GM18526 (cell line): Measurements from ENCODE around the gene KCNQ1.

Source experiments
- POLR2A ChIP-seq: IDR thresholded peaks from 3 replicates; pipeline ENCODE4 v1.6.1; 2011; ENCODE audit not compliant: insufficient read length; ENCODE audit errors: extremely low read depth

KCNQ1 gene

DNA sequence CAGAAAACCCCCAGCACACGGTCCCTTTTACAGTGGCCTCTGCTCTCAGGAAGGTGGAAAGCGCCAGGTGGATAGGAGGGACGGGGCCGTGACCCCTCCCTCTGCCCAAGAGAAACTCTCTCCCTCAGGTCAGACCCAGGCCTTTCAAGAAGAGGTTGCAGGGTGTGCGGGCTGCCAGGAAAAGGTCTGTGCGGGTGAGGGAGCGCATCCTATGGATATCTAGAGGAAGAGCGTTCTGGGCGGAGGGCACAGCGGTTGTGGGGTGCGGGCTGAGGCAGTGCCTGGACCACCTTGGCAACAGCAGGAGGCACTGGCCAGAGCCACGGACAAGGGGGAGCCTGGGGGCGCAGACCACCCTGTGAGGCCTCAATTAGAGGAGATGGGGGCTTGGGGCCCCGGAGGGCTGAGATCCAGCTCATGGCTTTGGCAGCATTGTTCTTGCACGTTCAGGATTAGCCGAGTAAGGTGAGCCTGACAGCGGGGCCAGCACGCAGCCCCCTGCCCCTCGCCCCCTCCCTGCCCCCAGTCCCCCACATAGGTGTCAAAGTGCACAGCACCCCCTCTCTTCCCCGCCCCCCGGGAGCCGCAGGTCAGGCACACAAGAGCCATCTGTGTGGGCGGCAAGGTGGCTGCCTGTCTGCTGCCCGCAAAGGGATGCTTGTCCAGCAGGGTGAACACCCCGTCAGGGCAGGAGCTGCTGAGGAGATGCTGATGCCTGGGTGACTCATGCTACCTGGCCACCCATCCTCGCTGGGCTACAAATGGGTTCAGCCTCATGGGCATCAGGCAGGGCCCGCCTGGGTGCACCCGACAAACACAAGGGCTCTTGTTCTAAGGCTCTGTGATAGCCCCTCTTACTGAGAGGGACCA lies 347.8 kb downstream of the KCNQ1 start:
- TF ChIP-seq POLR2A = no peak

DNA sequence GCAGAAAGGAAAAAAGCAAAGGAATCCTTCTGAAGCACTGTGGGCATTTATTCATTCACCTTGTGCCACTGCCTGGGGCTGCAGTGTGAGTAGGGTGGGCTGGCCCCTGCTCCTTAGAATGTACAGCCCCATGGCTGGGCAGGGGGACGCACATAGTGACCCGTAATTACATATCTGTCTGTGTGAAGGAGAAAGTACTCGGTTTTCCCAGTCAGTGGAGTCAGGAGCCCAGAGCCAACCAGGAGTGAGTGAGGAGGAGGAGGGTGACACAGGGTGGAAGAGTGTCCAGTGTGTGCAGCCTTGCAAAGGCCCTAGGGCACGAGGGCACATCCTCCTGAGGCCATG lies 348.9 kb downstream of the KCNQ1 start:
- TF ChIP-seq POLR2A = no peak

- no peak for TF ChIP-seq POLR2A
These were observed 349.5 kb downstream of the KCNQ1 start for GRCh38 chr11:2794046-2794967.

- TF ChIP-seq POLR2A = no peak
These were observed 350.1 kb downstream of the KCNQ1 start for GRCh38 chr11:2794968-2795322.

DNA sequence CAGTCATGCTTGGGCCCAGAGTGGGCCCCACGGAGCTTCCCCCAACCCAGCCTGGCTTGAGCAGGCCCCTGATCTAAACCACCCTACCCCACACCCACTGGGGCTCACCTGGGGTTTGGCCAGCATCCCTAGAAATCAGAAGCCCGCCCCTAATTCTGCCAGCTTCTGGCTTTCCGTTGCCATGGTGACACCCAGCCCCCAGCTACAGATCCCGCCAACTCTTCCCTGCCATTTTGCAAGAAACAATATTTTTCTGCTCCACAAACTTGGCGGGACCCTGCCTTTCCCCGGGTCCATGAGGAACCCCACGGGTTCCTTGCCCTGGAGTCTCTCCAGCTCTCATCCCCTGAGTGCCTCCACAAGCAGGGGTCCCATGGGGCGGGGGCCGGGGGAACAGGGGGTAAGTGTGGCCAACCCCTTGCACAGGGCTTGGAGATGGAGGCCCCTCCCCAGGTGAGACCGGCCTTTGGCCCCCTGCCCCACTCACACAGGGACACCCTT lies 350.7 kb downstream of the KCNQ1 start:
- no peak for TF ChIP-seq POLR2A

GRCh38 chr11:2796091-2796490 lies 351.3 kb downstream of the KCNQ1 start:
- no peak for TF ChIP-seq POLR2A

DNA sequence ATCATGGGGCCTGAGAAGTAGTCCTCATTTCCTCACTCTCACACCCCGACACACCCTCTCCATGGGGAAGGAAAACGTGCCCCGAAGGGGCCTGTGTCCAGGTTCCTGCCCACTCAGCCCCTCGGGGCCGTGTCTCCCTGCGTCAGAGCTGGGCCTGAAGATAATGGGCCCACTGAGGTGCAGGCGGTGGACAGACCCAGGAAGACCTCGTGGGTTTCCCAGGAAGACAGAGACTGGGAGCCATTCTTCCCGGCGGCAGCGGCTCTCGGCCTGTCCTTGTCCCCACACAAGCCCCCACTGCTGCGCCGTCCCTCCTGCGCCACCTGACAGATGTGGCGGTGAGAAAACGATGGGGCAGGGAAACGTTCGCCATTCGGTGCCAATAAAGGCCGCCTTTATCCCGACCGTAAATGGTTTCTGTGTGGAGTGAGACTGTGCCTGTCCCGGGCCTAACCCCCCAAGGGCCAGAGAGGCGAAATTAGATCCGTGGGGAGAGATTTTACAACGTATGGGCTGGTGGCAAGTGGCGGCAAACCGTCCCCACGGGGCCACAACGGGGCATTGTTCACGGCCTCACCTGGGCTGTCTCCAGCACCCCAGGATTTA lies 351.8 kb downstream of the KCNQ1 start:
- no peak for TF ChIP-seq POLR2A

GRCh38 chr11:2797121-2797711 lies 352.4 kb downstream of the KCNQ1 start:
- TF ChIP-seq POLR2A = no peak

DNA sequence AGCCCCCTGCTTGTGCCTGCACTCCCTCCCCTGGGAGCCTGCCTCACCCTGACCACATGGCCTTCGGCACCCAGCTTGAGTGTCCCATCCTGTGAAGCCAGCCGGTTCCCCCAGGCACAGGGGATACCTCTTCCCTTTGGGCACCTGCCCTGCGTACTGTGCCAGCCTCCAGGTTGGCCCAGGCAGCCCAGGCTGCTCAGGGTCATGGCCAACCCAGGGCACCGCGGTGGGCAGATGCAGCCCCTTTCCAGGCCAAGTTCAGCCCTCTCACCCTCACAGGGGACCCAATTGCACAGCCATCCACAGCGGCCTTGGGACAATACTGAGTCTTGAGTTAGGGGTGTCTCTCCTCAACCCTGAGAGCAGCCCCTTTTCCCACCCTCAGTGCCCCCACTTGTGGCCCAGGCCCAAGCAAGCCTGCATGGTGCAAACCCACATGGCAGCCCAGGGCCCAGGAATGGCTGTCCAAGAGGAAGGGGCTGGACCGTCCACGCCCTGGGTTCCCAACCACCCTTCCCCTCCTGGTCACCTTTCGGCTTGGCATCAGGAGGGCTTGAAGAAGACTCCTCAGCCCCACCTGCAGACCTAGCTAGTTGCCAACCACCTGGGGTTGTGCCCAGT lies 353.0 kb downstream of the KCNQ1 start:
- TF ChIP-seq POLR2A = no peak

DNA sequence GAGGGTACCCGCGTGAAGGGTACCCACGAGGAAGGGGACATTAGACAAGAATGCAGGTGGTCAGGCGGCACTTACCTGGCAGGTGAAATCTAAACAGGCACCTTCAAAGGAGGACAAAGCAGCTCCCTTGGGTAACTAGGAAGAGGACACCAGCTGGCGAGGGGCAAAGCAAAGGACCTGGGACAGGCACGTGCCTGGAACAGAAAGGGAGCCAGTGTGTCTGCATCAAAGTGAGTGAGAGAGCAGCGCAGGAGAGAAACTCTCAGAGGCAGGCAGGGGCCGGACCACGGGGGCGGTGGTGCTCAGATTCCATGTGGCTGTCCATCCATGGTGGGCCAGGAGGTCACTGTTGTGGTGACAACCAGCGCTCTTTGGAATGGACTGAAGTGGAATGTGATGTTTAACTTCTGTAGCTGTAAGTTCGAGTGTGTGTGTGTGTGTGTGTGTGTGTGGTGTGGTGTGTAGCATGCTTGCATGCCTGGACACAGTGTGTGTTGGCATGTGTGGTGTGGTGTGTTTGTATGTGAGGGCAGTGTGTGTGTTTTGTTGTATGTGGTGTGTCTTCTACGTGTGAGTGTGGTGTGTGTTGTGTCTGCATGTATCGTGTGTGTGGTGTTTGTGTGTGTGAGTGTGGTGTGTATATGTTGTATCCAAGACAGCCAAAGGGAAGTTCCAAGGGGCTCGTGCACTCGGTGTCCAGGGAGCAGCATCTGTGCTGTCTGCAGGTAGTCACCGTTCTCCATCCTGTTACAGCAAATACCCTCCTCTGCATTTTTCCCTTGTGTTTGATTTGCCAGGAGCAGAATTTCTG lies 354.3 kb downstream of the KCNQ1 start:
- no peak for TF ChIP-seq POLR2A

DNA sequence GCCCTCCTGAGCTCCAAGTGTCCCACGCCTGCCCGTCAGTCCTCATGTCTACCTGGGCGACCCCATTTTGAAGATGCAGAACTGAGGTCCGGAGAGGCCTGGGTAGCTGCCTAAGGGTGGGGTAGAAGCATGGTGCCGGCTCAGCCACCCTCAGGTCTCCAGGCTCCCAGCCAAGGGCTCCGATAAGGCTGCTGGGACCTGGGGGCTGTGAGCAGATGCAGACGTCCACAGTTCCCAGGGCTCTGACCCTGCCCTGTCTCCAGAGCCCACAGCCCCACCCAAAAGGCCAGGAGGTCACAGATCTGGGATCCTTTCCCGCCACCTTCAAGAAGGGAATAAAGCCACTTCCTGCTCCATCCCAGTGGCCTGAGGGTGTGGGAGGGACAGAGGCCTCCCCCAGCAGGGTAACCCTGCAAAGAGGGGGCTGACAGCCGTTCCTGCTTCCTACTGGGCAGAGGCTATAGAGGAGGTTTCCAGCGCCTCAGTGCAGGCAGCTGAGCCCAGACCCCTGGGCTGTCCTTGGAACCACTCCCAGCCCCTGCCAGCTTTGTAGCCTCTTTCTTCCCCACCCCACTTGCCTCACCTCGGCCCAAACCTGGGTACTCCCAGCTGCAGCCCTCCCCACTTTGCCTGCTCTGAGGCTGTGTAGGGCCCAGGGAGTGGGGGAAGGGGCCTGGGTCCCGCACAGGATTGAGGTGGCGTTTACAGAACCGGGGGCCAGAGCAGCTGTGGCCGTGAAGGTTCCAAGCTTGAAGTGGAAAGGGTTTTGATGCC lies 355.3 kb downstream of the KCNQ1 start:
- TF ChIP-seq POLR2A = no peak

GRCh38 chr11:2800655-2801531 lies 356.1 kb downstream of the KCNQ1 start:
- no peak for TF ChIP-seq POLR2A
